Liver (tissue), 9 donors: Measurements from ENCODE around the gene NBPF11. TPM values are rescaled to one million over a fixed set of nuclear protein-coding genes. Genes with fewer than 3 reads are reported as not detected.
"Not testable (repeated sequence)": the region's sequence is repeated elsewhere in the genome, so short reads cannot be mapped to it uniquely, and the experiment has no call there.

Source experiments
- DNase-seq: peaks from one replicate; pipeline ENCODE4 v3.0.0-alpha.2; 2017; ENCODE audit warnings: low spot score
- H3K27ac ChIP-seq, 2 donors: one replicate each; pipeline ENCODE4 v1.7.0; 2013; ENCODE audit warnings: inconsistent platforms in 2 of 2, low read length in 2 of 2, control low read depth in 1 of 2, low read depth in 1 of 2, mild to moderate bottlenecking in 1 of 2
- H3K27me3 ChIP-seq, 4 donors: one replicate each; pipeline versions ENCODE4 v1.6.1 to v1.7.0; 2013; ENCODE audit warnings: low read length in 3 of 4, inconsistent platforms in 1 of 4, mild to moderate bottlenecking in 1 of 4, moderate library complexity in 1 of 4; ENCODE audit not compliant: control insufficient read depth in 4 of 4, insufficient read depth in 4 of 4
- H3K36me3 ChIP-seq, 4 donors: one replicate each; pipeline versions ENCODE4 v1.6.1 to v1.7.0; 2013; ENCODE audit warnings: low read length in 3 of 4, mild to moderate bottlenecking in 3 of 4, low read depth in 1 of 4, moderate library complexity in 1 of 4; ENCODE audit not compliant: control insufficient read depth in 4 of 4, insufficient read depth in 3 of 4
- H3K4me1 ChIP-seq, 4 donors: one replicate each; pipeline versions ENCODE4 v1.6.1 to v1.7.0; 2013; ENCODE audit warnings: low read length in 3 of 4, mild to moderate bottlenecking in 3 of 4, moderate library complexity in 1 of 4; ENCODE audit not compliant: control insufficient read depth in 4 of 4, insufficient read depth in 4 of 4
- H3K4me3 ChIP-seq, 3 donors: one replicate each; pipeline versions ENCODE4 v1.6.1 to v1.7.0; 2013; ENCODE audit warnings: low read length in 3 of 3, control low read depth in 1 of 3, low read depth in 1 of 3, mild to moderate bottlenecking in 1 of 3
- H3K9ac ChIP-seq, 2 donors: one replicate each; pipeline ENCODE4 v1.7.0; 2013; ENCODE audit warnings: low read length in 2 of 2, mild to moderate bottlenecking in 2 of 2, moderate library complexity in 2 of 2, control low read depth in 1 of 2, low read depth in 1 of 2
- H3K9me3 ChIP-seq, 4 donors: one replicate each; pipeline versions ENCODE4 v1.6.1 to v1.7.0; 2013; ENCODE audit warnings: low read length in 3 of 4; ENCODE audit not compliant: control insufficient read depth in 4 of 4
- HNF4A ChIP-seq, 2 donors: conservative IDR thresholded peaks; 2 replicates each; pipeline ENCODE4 v1.6.1; 2016; ENCODE audit warnings: antibody characterized with exemption in 2 of 2, mild to moderate bottlenecking in 2 of 2
- JUND ChIP-seq, 2 donors: IDR thresholded peaks; 2 replicates each; pipeline ENCODE4 v1.6.1; 2016; ENCODE audit warnings: antibody characterized with exemption in 2 of 2
- RXRA ChIP-seq, 2 donors: IDR thresholded peaks; 2 replicates each; pipeline ENCODE4 v1.6.1; 2017 to 2018; ENCODE audit warnings: antibody characterized with exemption in 2 of 2, mild to moderate bottlenecking in 1 of 2
- SP1 ChIP-seq: IDR thresholded peaks from 2 replicates; pipeline ENCODE4 v1.6.1; 2018; ENCODE audit warnings: antibody characterized with exemption, mild to moderate bottlenecking
- ZBTB33 ChIP-seq: IDR thresholded peaks from 2 replicates; pipeline ENCODE4 v1.6.1; 2016; ENCODE audit warnings: antibody characterized with exemption
- WGBS: extraction: QIAGEN DNeasy Blood & Tissue Kit; methylation state at CpG from one replicate; pipeline ENCODE4 v1.1.7; 2013; 5-methylcytosine and 5-hydroxymethylcytosine counted together
- polyA plus RNA-seq, 2 donors: library from polyadenylated mRNA; stranded (reverse) in 1 of 2; unstranded in 1 of 2; fragments of 200-250 nt in 1 of 2; fragments of >200 nt in 1 of 2; fragmentation: Nextera tagmentation in 1 of 2; extraction: Ambion mirVana in 1 of 2; gene quantifications; one replicate each; pipeline versions ENCODE4 v1.2.1 to v1.2.3, GENCODE V29; 2013 to 2015
- total RNA-seq, 2 donors: library from RNA; depleted of rRNA; stranded (reverse); fragments of >200 nt; gene quantifications; one replicate each; pipeline ENCODE4 v1.2.3, GENCODE V29; 2014
- donor health status: healthy.
- donor health status: healthy.
- donor health status: healthy.
- donor health status: healthy.
- donor health status: healthy.

Gene NBPF11
- total and polyA plus RNA-seq, 4 donors, result 2.4 to 12.3 (median 5.7) TPM

GRCh38 chr1:148150945-148151344 lies 1.1 kb downstream of the NBPF11 start:
- H3K36me3 ChIP-seq, DNase-seq, H3K27me3 ChIP-seq, H3K4me1 ChIP-seq, H3K9me3 ChIP-seq, H3K9ac ChIP-seq: not testable (repeated sequence)
- Histone ChIP-seq H3K4me3 (peak overlapping the region; percentile 63 to 66 (median 65)), H3K27ac (peak overlapping the region; percentile 76 to 91)
- WGBS, result 18% methylated on average over 13 of the region's 13 CpGs
- TF ChIP-seq HNF4A (conservative IDR thresholded peaks at IDR 0.05), result peak; percentile 48 to 58

GRCh38 chr1:148150014-148150413 lies 2.1 kb downstream of the NBPF11 start:
- H3K36me3 ChIP-seq, H3K27me3 ChIP-seq, DNase-seq, H3K4me3 ChIP-seq, H3K9me3 ChIP-seq, H3K4me1 ChIP-seq, H3K27ac ChIP-seq, H3K9ac ChIP-seq: not testable (repeated sequence)
- WGBS, result 33% methylated on average over 2 of the region's 6 CpGs
- peak; percentile 14 for TF ChIP-seq ZBTB33
- TF ChIP-seq JUND (IDR thresholded peaks at IDR 0.05), result peak in 1 of 2 donors; percentile 13
- peak; percentile 64 to 73 for TF ChIP-seq HNF4A (conservative IDR thresholded peaks at IDR 0.05)
- peak; percentile 33 to 41 for TF ChIP-seq RXRA (IDR thresholded peaks at IDR 0.05)
- peak; percentile 36 for TF ChIP-seq SP1

- not testable (repeated sequence) for H3K4me1 ChIP-seq, H3K27me3 ChIP-seq, H3K9ac ChIP-seq, H3K36me3 ChIP-seq, H3K27ac ChIP-seq, H3K9me3 ChIP-seq, H3K4me3 ChIP-seq, DNase-seq
- 91% methylated on average over 66 of the region's 72 CpGs for WGBS
Observed at GRCh38 chr1:148149050-148149815, 2.8 kb downstream of the NBPF11 start.

GRCh38 chr1:148147052-148147838 lies 4.8 kb downstream of the NBPF11 start:
- H3K27ac ChIP-seq, DNase-seq, H3K4me1 ChIP-seq, H3K9ac ChIP-seq, H3K36me3 ChIP-seq, H3K27me3 ChIP-seq, H3K4me3 ChIP-seq, H3K9me3 ChIP-seq: not testable (repeated sequence)
- WGBS, result 96% methylated on average over 22 of the region's 28 CpGs

GRCh38 chr1:148146191-148146997 lies 5.7 kb downstream of the NBPF11 start:
- DNase-seq, H3K27ac ChIP-seq, H3K4me1 ChIP-seq, H3K9ac ChIP-seq, H3K27me3 ChIP-seq, H3K9me3 ChIP-seq, H3K4me3 ChIP-seq, H3K36me3 ChIP-seq: not testable (repeated sequence)
- WGBS, result 93% methylated on average over 58 of the region's 66 CpGs
